GM15510 (cell line): ENCODE measurements around the gene IL18R1.

Source experiments
- POLR2A ChIP-seq: IDR thresholded peaks from 3 replicates; pipeline ENCODE4 v1.6.1; 2011; ENCODE audit warnings: borderline replicate concordance; ENCODE audit not compliant: insufficient read length; ENCODE audit errors: extremely low read depth

Gene IL18R1

GRCh38 chr2:102397209-102397608, 41.6 kb downstream of the IL18R1 start:
- no peak for TF ChIP-seq POLR2A

GRCh38 chr2:102399499-102400141, 44.0 kb downstream of the IL18R1 start:
- no peak for TF ChIP-seq POLR2A

GRCh38 chr2:102401456-102401855, 45.9 kb downstream of the IL18R1 start:
- TF ChIP-seq POLR2A, result no peak

- no peak for TF ChIP-seq POLR2A
These were observed 46.3 kb downstream of the IL18R1 start for GRCh38 chr2:102401865-102402264.

GRCh38 chr2:102410952-102411351, 55.4 kb downstream of the IL18R1 start:
- TF ChIP-seq POLR2A, result no peak

- no peak for TF ChIP-seq POLR2A
These were observed 56.6 kb downstream of the IL18R1 start for GRCh38 chr2:102412199-102412598.

- TF ChIP-seq POLR2A, result no peak
These were observed 62.4 kb downstream of the IL18R1 start for GRCh38 chr2:102417946-102418345.

- no peak for TF ChIP-seq POLR2A
These were observed 62.9 kb downstream of the IL18R1 start for GRCh38 chr2:102418421-102418961.

GRCh38 chr2:102420290-102420689, 64.7 kb downstream of the IL18R1 start:
- no peak for TF ChIP-seq POLR2A

GRCh38 chr2:102421890-102422759, 66.5 kb downstream of the IL18R1 start:
- no peak for TF ChIP-seq POLR2A

GRCh38 chr2:102422910-102423309, 67.3 kb downstream of the IL18R1 start, which contains the start of gene IL18RAP:
Gene IL18RAP, plus strand, starts transcription at chr2:102423160. Its CDS starts 118 bp downstream, at chr2:102423278.
- TF ChIP-seq POLR2A, result no peak

GRCh38 chr2:102423368-102423767, 67.8 kb downstream of the IL18R1 start:
- TF ChIP-seq POLR2A, result no peak

GRCh38 chr2:102424754-102425153, 69.2 kb downstream of the IL18R1 start:
- TF ChIP-seq POLR2A, result no peak

GRCh38 chr2:102425441-102426132, 70.0 kb downstream of the IL18R1 start:
- TF ChIP-seq POLR2A, result no peak

- TF ChIP-seq POLR2A, result no peak
These were observed 71.7 kb downstream of the IL18R1 start for GRCh38 chr2:102427249-102427648.
